HG02623 (cell line): Measurements from ENCODE around the gene SERPINE3.

Source experiments
- ATAC-seq: cut with Tn5 transposase; IDR thresholded peaks from one replicate; pipeline ENCODE4 v1.9.1; 2021; ENCODE audit warnings: moderate library complexity; ENCODE audit not compliant: unreplicated experiment

The SERPINE3 gene

DNA sequence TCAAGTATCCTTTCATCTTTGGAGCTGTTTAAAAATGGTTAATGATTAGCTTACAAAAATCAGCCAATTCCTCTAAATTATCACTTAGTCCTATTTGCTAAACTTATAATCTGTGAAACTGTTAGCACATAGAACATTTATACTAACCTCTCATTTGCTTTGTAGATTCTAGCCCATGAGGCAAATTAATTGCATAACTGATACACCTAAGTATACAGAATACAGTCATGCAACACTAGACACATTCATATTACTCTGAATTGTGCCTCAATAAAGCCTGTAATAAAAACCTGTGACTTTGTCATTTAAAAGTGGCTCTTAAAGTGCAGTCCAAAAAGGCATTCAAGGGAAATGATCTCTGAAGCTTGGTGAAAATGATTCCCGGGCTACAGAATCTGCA, 21.0 kb downstream of the SERPINE3 start:
- no peak for ATAC-seq

- no peak for ATAC-seq
These were observed 21.6 kb downstream of the SERPINE3 start for GRCh38 chr13:51361106-51361505.

GRCh38 chr13:51363625-51364024, 24.1 kb downstream of the SERPINE3 start:
- ATAC-seq, result no peak

DNA sequence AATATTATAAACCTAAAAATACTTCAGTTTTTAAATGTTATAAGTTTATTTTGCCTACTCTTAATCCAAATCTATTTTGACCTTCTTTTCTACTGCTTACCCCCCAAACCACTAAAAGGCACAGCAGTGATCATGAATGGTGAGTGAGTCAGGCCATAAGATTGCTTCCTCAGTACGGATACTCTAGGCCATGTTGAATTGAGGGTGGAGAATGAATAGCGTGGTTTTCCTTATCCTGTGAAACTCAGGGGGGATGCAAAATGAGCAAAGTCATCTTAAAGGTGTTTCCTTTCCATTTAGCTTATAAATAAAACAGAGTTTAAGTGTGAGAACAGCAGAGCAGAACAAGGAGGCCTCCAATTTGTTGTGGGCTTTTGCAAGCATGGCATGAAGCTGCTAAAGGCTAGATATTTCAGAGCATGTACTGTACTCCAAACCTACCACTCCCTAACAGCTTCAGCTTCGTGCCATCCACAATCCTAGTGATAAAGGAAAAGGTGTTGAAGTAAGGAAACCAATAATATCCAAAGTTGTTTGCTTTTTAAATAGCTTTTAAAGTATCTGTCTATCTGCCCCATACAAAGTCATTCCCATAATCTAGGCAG, 25.0 kb downstream of the SERPINE3 start:
- no peak for ATAC-seq

DNA sequence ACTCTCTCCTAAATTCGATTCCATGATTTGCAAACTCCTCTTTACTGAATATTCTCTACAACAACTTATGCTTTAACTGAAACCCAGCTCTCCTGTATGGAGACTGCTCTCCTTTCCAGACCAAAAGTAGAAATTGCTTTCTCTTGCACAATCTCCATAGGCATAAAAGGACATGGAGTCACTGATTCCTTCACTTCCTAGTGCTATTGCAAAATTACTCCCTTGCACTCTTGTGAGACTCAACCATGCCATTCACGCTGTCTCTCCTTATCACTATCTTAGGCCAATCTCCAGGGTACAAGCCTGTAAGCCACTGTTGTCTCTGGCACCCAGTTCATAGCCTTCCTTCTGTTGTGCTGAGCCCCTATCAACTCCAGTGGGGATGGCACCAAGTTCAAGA, 30.6 kb downstream of the SERPINE3 start:
- no peak for ATAC-seq

GRCh38 chr13:51370811-51371210, 31.3 kb downstream of the SERPINE3 start:
- no peak for ATAC-seq

DNA sequence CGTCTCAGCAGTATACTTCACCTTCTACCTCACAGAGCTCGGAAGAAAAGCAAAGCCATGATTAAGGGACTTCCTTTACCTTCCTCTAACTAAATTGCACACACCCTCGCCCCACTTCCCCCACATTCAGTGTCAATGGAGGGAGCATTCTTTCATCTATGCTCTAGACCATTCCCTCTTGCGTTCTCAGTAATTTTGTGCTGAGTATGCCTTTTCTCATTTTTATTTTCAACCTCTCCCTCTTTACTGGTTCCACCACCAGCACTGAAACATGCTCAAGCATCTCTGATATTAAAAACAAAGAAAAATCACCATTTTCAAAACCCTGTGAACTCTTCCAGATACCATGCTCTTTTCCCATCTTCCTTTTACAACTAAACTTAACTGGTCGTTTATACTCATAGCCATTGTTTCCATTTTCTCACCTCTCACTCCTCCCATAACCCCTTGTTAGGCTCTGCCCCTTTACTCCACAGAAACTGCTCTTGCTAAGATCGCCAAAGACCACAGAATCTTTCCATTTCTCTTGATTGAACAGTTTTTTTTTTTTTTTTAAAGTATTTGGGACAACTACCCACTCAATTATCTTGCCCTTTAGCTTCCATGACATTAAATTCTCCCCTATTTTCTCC, 32.4 kb downstream of the SERPINE3 start:
- ATAC-seq, result no peak

- no peak for ATAC-seq
These were observed 34.0 kb downstream of the SERPINE3 start for GRCh38 chr13:51373451-51373850.

GRCh38 chr13:51380269-51380668, 40.8 kb downstream of the SERPINE3 start:
- ATAC-seq, result no peak

GRCh38 chr13:51385114-51385513, 45.6 kb downstream of the SERPINE3 start:
- no peak for ATAC-seq

DNA sequence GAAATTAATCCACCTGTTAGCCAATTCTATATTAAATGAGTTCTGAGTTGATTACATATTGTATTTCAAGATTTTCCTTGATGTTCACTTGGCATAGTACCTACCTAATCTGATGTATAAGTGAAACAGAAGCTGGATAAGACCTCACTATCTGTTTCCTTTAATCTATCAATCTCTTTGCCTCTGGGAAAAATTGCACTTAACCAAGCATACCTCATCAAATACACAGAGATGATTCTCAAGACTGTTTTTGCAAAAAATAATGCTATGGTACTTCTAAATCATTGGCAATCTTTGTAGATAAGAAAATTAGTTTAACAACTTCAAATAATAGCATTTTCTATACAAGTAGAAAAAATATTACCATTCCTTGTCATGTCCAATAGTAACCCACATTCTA, 55.2 kb downstream of the SERPINE3 start:
- ATAC-seq, result no peak

DNA sequence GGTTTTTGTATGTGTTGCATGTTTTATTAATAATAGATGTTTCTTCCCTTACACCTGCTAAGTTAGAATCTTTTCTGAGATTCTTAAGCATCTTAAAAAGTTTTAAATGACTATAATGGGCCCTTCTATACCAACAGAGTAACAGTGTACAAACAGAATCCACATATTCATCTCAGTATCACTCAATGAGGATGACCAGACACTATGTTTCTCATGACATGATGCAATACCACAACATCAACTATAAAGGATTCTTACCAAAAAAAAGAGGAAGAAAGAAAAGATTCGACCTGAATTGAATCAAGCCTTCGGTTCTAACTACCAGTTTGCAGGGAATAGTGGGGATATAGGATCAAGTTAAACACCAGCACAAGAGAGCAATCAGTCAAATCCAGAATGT, 56.9 kb downstream of the SERPINE3 start:
- peak; percentile 67 for ATAC-seq

DNA sequence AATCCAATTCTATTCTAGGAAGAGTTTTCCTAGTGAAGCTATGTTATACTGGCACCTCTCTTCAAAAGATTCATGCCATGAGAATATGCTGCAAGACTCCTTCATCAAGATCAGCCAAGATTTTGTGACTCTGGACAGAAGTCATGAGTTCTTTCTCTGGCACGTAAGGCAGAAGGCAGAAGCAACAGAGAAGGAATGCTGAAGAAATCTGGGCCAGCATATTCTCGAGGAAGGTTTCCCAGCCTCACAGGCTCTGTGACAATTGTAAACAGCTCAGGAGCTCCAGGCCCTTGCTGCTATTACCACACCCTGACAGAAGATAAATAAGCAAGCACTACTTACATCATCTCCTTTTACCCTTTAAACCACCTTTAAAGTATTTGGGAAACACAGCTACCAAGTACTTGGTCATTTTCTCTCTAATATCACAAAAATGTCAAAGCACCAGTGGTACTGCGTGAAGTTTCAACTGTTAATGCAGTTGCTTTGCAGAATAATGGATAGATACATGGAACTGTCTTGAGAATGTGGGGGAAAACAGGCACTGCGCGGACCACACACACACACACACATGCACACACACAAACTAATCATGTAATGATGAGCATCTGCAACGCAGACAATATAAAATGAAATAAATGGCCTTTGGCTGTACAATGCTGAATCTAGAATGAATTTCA, 57.9 kb downstream of the SERPINE3 start:
- ATAC-seq, result no peak

GRCh38 chr13:51405176-51405575, 65.7 kb downstream of the SERPINE3 start:
- ATAC-seq, result no peak

DNA sequence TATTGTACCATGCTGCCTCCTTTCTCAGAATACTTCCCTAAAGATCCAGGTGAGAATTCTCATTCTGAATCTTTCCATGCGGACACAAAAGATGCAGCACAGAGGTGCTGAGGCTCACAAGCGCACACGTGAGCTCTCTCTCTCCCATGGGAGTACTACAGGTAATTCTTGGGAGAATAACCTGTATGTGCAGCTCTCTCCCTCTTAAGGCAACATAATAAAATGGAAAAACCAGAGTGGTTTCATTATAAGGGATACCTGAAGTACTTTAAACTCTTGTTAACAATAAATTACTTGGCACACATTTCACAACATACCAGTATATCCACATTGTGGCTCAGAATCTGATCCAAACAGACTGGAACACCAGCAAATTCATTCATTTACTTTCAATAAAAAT, 72.9 kb downstream of the SERPINE3 start:
- no peak for ATAC-seq
